Motor neuron (in vitro differentiated cells): ENCODE data around the gene LDB3. TPM values are rescaled to one million over a fixed set of nuclear protein-coding genes. Genes with fewer than 3 reads are reported as not detected.
A peak's percentile ranks its signal among the peaks of the same experiment; 100 is the strongest.

Source experiments
- ATAC-seq, 8 experiments: fragments of 200-7000 bp; cut with Tn5 transposase; replicated peaks in 6 of 8; 2 replicates each; pipeline ENCODE4 v1.8.0; 2021; ENCODE audit warnings: mild to moderate bottlenecking in 8 of 8, moderate library complexity in 8 of 8
- H3K27ac ChIP-seq, 2 donors: fragments of 250-450 bp; sonication (Bioruptor Pico); 2 replicates each; pipeline ENCODE4 v1.9.0; 2021; ENCODE audit warnings: antibody characterized with exemption in 2 of 2, mild to moderate bottlenecking in 2 of 2, moderate library complexity in 1 of 2
- H3K4me1 ChIP-seq, 2 donors: fragments of 250-450 bp; sonication (Bioruptor Pico); replicated peaks in 1 of 2; 2 replicates each; pipeline ENCODE4 v1.6.1; 2021; ENCODE audit warnings: antibody characterized with exemption in 2 of 2, mild to moderate bottlenecking in 2 of 2, moderate library complexity in 1 of 2
- H3K4me3 ChIP-seq, 5 donors: fragments of 250-450 bp; sonication (Bioruptor Pico); 2 replicates each; pipeline ENCODE4 v1.9.0; 2021; ENCODE audit warnings: antibody characterized with exemption in 5 of 5, mild to moderate bottlenecking in 5 of 5, moderate library complexity in 4 of 5
- WGBS, 10 experiments: fragments of 450-650 bp; shearing (Covaris generic); methylation state at CpG; one replicate each; pipeline ENCODE4 v1.0.0; 2022; 5-methylcytosine and 5-hydroxymethylcytosine counted together
- in situ Hi-C, 9 experiments: fragments of 400-800 bp; cut with MboI; loops; one replicate each; pipeline ENCODE4 v1.15.0; 2021; ENCODE audit warnings: low sequenced_read_pairs in 9 of 9, low pct_unique_long_range_greater_than_20kb in 2 of 9; ENCODE audit not compliant: unreplicated experiment in 9 of 9
- total RNA-seq, 8 experiments: library from RNA; unstranded; fragments of 300-600 nt; gene quantifications; 2 replicates each; pipeline versions ENCODE4 v1.2.3 to v1.2.4, GENCODE V29; 2022

The LDB3 gene
- total RNA-seq, 8 experiments from 2014 or later, result 0.16 to 2.5 (median 0.37) TPM

- in situ Hi-C loops, result no loop called here
- peaks cover 39 to 40% of the 10 kb centered on the region in 2 donors for H3K4me1 ChIP-seq
- H3K27ac ChIP-seq, result no peak overlapping the region
- H3K4me3 ChIP-seq, result no peak overlapping the region
- WGBS, 10 experiments, result 60 to 100% (median 100%) methylated on average over 1 of the region's 19 CpGs; no CpG with 5 or more reads in 7 of the 10 experiments
- ATAC-seq, result no peak
Measured at GRCh38 chr10:86662186-86663045, 5.9 kb upstream of the LDB3 start.

GRCh38 chr10:86663046-86663345, 5.3 kb upstream of the LDB3 start:
- WGBS, 10 experiments, result 60 to 90% (median 81%) methylated on average over 1 to 4 of the region's 8 CpGs; no CpG with 5 or more reads in 6 of the 10 experiments
- ATAC-seq, result no peak
- no peak overlapping the region for H3K27ac ChIP-seq

GRCh38 chr10:86663576-86664339, 4.6 kb upstream of the LDB3 start:
- in situ Hi-C loops, result no loop called here
- Histone ChIP-seq H3K4me3 (no peak overlapping the region), H3K27ac (peak overlapping the region in 1 of 2 donors; percentile 43), H3K4me1 (peaks cover 47% of the 10 kb centered on the region in 2 donors)
- WGBS, 10 experiments, result 40 to 100% (median 82%) methylated on average over 1 to 7 of the region's 10 CpGs; no CpG with 5 or more reads in 3 of the 10 experiments
- peak in 7 of 8 experiments; percentile 12 to 66 (median 48) for ATAC-seq

More at GRCh38 chr10:86663046-86663345, 5.3 kb upstream of the LDB3 start:
- peaks cover 40% of the 10 kb centered on the region in 2 donors for H3K4me1 ChIP-seq
- H3K4me3 ChIP-seq, result no peak overlapping the region
- in situ Hi-C loops, result no loop called here

GRCh38 chr10:86664341-86665217, 3.7 kb upstream of the LDB3 start:
- ATAC-seq, result peak in 5 of 8 experiments; percentile 40 to 51 (median 44)
- peak overlapping the region in 1 of 2 donors; percentile 50 for H3K27ac ChIP-seq
- H3K4me1 ChIP-seq, result peaks cover 51 to 53% of the 10 kb centered on the region in 2 donors
- 40 to 100% (median 84%) methylated on average over 1 to 6 of the region's 13 CpGs; no CpG with 5 or more reads in 3 of the 10 experiments for WGBS, 10 experiments
- in situ Hi-C loops, result no loop called here
- no peak overlapping the region for H3K4me3 ChIP-seq

- 39 to 100% (median 80%) methylated on average over 1 to 3 of the region's 7 CpGs; no CpG with 5 or more reads in 5 of the 10 experiments for WGBS, 10 experiments
- in situ Hi-C loops, result no loop called here
- Histone ChIP-seq H3K4me3 (no peak overlapping the region), H3K4me1 (peaks cover 53 to 54% of the 10 kb centered on the region in 2 donors), H3K27ac (peak overlapping the region in 1 of 2 donors; percentile 50)
- no peak for ATAC-seq
Measured at GRCh38 chr10:86665218-86665607, 3.1 kb upstream of the LDB3 start.

- H3K27ac ChIP-seq, result no peak overlapping the region
- WGBS, 10 experiments, result 80 to 100% methylated on average over 2 of the region's 12 CpGs; no CpG with 5 or more reads in 8 of the 10 experiments
Measured at GRCh38 chr10:86665868-86666267, 2.4 kb upstream of the LDB3 start.

GRCh38 chr10:86666538-86666937, 1.8 kb upstream of the LDB3 start:
- Histone ChIP-seq H3K27ac (no peak overlapping the region), H3K4me3 (no peak overlapping the region), H3K4me1 (peaks cover 60 to 63% of the 10 kb centered on the region in 2 donors)
- in situ Hi-C loops, result no loop called here
- 50 to 94% (median 64%) methylated on average over 1 to 4 of the region's 7 CpGs; no CpG with 5 or more reads in 5 of the 10 experiments for WGBS, 10 experiments
- ATAC-seq, result peak in 4 of 8 experiments; percentile 8 to 46 (median 36)

More at GRCh38 chr10:86665868-86666267, 2.4 kb upstream of the LDB3 start:
- in situ Hi-C loops, result no loop called here
- peak in 7 of 8 experiments; percentile 5 to 39 (median 22) for ATAC-seq
- no peak overlapping the region for H3K4me3 ChIP-seq
- peaks cover 56 to 59% of the 10 kb centered on the region in 2 donors for H3K4me1 ChIP-seq

- 60 to 100% (median 80%) methylated on average over 1 to 2 of the region's 10 CpGs; no CpG with 5 or more reads in 6 of the 10 experiments for WGBS, 10 experiments
- H3K4me3 ChIP-seq, result no peak overlapping the region
- no peak overlapping the region for H3K27ac ChIP-seq
- in situ Hi-C loops, result no loop called here
- no peak for ATAC-seq
- H3K4me1 ChIP-seq, result peaks cover 71 to 74% of the 10 kb centered on the region in 2 donors
Measured at GRCh38 chr10:86667421-86668181, 710 bp upstream of the LDB3 start.

- no peak overlapping the region for H3K27ac ChIP-seq
- peaks cover 76 to 79% of the 10 kb centered on the region in 2 donors for H3K4me1 ChIP-seq
- ATAC-seq, result no peak
- WGBS, 10 experiments, result 60 to 100% methylated on average over 1 to 2 of the region's 8 CpGs; no CpG with 5 or more reads in 8 of the 10 experiments
- in situ Hi-C loops, result no loop called here
- H3K4me3 ChIP-seq, result no peak overlapping the region
Measured at GRCh38 chr10:86670290-86670811, 2.0 kb downstream of the LDB3 start.

GRCh38 chr10:86670876-86671275, 2.6 kb downstream of the LDB3 start:
- in situ Hi-C loops, result no loop called here
- 83 to 100% (median 90%) methylated on average over 1 to 4 of the region's 8 CpGs; no CpG with 5 or more reads in 6 of the 10 experiments for whole genome bisulfite sequencing, 10 experiments
- no peak for ATAC-seq
- Histone ChIP-seq H3K27ac (no peak overlapping the region), H3K4me1 (peaks cover 73 to 76% of the 10 kb centered on the region in 2 donors), H3K4me3 (no peak overlapping the region)

GRCh38 chr10:86671419-86671818, 3.1 kb downstream of the LDB3 start:
- peaks cover 67 to 71% of the 10 kb centered on the region in 2 donors for H3K4me1 ChIP-seq
- H3K4me3 ChIP-seq, result no peak overlapping the region
- H3K27ac ChIP-seq, result no peak overlapping the region
- 57 to 100% (median 87%) methylated on average over 1 to 3 of the region's 3 CpGs; no CpG with 5 or more reads in 7 of the 10 experiments for WGBS, 10 experiments
- ATAC-seq, result no peak
- in situ Hi-C loops, result no loop called here
